PFSK-1 (cell line): ENCODE results near the gene LGALS1.
A peak's percentile ranks its signal among the peaks of the same experiment; 100 is the strongest.

Experiments
- FOXP2 ChIP-seq: optimal IDR thresholded peaks from 2 replicates; pipeline ENCODE3; 2011; ENCODE audit warnings: borderline replicate concordance, control low read depth, inconsistent platforms; ENCODE audit not compliant: insufficient read depth; ENCODE audit errors: extremely low read length, extremely low read depth
- POLR2AphosphoS5 ChIP-seq: IDR thresholded peaks from 2 replicates; pipeline ENCODE4 v1.6.1; 2012; ENCODE audit warnings: low read depth, mild to moderate bottlenecking, control low read depth, low read length, moderate library complexity
- REST ChIP-seq, 2 experiments: IDR thresholded peaks; 2 replicates each; pipeline versions ENCODE4 v1.6.1 to v1.8.0; 2011 to 2012; ENCODE audit warnings: low read depth in 2 of 2, low read length in 2 of 2, control low read depth in 1 of 2, inconsistent platforms in 1 of 2, mild to moderate bottlenecking in 1 of 2, moderate library complexity in 1 of 2; ENCODE audit not compliant: insufficient read depth in 1 of 2
- SIN3A ChIP-seq: IDR thresholded peaks from 2 replicates; pipeline ENCODE4 v1.6.1; 2012; ENCODE audit warnings: mild to moderate bottlenecking, low read length, moderate library complexity, borderline replicate concordance; ENCODE audit not compliant: insufficient read depth
- TAF1 ChIP-seq: IDR thresholded peaks from 2 replicates; pipeline ENCODE4 v1.6.1; 2012; ENCODE audit warnings: low read length, control low read depth, borderline replicate concordance; ENCODE audit not compliant: insufficient read depth

The LGALS1 gene

DNA sequence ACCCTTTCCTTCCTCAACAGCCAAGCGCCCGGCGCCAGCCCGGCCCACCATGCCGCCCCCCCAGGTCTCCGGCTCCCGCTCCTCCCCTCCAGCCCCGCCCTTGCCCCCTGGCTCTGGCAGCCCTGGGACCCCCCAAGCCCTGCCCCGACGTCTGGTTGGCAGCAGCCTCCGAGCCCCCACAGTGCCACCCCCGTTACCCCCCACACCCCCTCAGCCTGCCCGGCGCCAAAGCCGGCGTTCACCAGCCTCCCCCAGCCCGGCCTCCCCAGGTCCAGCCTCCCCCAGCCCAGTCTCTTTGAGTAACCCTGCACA is 20.2 kb upstream of the LGALS1 start:
- no peak for TF ChIP-seq REST (IDR thresholded peaks at IDR 0.05; ENCODE audit: insufficient read depth in 1 of 2, low read depth in 2 of 2, low read length in 2 of 2)
- TF ChIP-seq POLR2AphosphoS5, result no peak
- TF ChIP-seq FOXP2, result no peak
- no peak for TF ChIP-seq SIN3A
- TF ChIP-seq TAF1, result no peak

- no peak for TF ChIP-seq REST (IDR thresholded peaks at IDR 0.05; ENCODE audit: insufficient read depth in 1 of 2, low read depth in 2 of 2, low read length in 2 of 2)
- no peak for TF ChIP-seq FOXP2
- no peak for TF ChIP-seq TAF1
- no peak for TF ChIP-seq SIN3A
- TF ChIP-seq POLR2AphosphoS5, result peak; percentile 7; the same call in 1 of the 2 replicates
These were observed 17.8 kb upstream of the LGALS1 start for GRCh38 chr22:37657590-37658132.

DNA sequence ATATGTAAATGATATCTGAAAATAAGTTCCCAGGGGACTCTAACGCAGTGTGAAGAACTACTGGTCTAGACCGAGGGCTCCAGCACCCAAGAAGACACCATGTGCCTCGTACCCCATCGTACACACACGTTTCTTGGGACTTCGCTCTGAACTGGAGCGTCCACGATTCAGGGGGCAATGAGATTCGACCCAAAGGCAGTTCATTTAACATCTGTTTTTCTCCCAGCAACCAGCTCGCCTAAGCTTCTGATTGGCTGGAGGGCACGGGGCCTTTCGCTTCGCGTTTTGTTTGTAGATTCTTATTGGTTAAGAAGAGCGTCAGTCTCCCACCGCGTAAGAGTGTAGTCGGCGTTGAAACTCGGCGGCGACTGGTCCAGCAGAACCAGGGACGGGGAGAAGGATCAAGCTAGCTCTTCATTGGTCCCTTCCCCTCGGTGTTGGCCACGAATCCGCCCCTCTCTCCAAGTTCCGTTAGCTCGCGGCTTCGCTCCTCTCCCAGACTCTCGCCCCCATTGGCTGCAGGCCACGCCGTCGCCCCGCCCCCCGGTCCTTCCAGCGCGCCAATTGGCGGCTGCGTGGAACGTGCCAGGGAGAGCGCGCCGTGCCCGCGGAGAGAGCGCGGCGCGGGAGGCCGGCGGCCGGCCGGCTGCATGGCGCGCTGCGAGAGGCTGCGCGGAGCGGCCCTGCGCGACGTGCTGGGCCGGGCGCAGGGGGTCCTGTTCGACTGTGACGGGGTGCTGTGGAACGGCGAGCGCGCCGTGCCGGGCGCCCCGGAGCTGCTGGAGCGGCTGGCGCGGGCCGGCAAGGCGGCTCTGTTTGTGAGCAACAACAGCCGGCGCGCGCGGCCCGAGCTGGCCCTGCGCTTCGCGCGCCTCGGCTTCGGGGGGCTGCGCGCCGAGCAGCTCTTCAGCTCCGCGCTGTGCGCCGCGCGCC is 17.0 kb upstream of the LGALS1 start, which contains the start of gene PDXP:
TSS of gene PDXP (plus strand) at position 591 of the 933 bp plus-strand sequence. CDS start at position 651, 60 bp downstream.
- peak; percentile 69; the same call in 1 of the 2 replicates for TF ChIP-seq POLR2AphosphoS5
- no peak for TF ChIP-seq TAF1

DNA sequence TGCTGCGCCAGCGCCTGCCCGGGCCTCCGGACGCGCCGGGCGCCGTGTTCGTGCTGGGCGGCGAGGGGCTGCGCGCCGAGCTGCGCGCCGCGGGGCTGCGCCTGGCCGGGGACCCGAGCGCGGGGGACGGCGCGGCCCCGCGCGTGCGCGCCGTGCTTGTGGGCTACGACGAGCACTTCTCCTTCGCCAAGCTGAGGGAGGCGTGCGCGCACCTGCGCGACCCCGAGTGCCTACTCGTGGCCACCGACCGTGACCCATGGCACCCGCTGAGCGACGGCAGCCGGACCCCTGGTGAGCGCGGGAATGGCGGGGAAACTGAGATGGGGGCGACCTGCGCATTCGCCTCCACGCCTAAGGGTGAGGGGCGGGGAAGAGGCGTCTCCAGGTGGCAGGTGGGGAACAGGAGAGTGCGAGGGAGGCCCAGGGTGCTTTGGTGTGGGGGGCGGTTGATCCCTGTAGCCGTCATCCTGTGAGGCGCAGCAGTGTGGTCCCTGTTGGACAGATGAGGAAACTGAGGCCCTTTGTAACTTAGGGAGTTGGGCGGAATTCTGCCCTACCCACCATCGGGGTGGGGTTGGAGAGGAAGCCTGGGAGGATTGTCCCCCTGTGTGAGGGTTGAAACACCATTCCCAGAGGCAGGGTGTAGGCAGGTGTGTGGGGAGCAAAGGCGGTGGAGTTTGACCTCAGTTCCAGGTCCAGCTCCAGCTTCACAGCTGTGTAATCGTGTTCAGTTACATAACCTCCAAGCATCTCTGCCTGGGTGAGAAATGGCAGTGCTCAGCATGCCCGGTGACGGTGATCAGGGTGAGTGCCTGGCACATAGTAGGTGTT is 16.2 kb upstream of the LGALS1 start:
- TF ChIP-seq FOXP2 (no peak), TAF1 (no peak), POLR2AphosphoS5 (no peak), REST (IDR thresholded peaks at IDR 0.05; ENCODE audit: insufficient read depth in 1 of 2, low read depth in 2 of 2, low read length in 2 of 2) (no peak), SIN3A (no peak)

DNA sequence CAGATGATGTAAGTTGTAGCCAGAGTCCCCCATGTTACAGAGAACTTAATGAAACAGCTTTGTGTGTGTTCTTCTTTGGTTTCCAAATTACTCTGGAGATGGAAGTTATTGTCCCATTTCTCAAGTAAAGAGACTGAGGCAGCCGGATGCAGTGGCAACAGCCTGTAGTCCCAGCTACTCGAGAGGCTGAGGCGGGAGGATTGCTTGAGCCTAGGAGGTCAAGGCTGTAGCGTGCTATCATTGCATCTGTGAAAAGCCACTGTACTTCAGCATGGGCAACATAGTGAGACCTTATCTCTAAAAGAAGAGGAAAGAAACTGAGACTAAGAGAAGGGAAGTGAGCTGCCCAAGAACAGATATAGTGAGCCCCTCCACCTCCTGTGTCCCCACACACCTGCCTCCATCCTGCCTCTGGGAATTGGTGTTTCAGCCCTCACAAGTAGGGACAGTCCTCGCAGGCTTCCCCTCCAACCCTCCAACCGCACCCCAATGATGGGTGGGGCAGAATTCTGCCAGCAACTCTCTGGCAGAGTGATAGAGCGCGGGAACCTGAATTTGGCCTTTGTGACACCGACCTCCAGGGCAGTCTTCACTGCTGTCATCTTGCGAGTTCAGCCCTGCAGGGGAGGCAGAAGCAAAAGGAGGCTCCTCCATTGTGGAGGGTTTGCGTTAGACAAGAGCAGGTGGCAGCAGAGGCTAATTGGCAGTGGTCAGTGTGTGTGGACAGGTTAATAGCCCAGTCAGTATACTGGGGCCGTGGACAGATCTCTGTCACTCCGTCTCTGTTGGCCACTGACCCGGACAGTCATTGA is 15.3 kb upstream of the LGALS1 start:
- TF ChIP-seq FOXP2 (no peak), POLR2AphosphoS5 (no peak), REST (IDR thresholded peaks at IDR 0.05; ENCODE audit: insufficient read depth in 1 of 2, low read depth in 2 of 2, low read length in 2 of 2) (no peak), SIN3A (no peak), TAF1 (no peak)
